Forelimb muscle (tissue), 1 donor: ENCODE measurements around the gene IGFBP4. TPM values are rescaled to one million over a fixed set of nuclear protein-coding genes. Genes with fewer than 3 reads are reported as not detected.

Source experiments
- DNase-seq: peaks from one replicate; pipeline ENCODE4 v3.0.0-alpha.2; 2013; ENCODE audit warnings: low read depth
- polyA plus RNA-seq: library from polyadenylated mRNA; unstranded; fragments of 120-200 nt; gene quantifications from one replicate; pipeline ENCODE4 v1.2.1, GENCODE V29; 2013; ENCODE audit not compliant: insufficient read length

Gene IGFBP4
- polyA plus RNA-seq, 1 donor, result 225 TPM

DNA sequence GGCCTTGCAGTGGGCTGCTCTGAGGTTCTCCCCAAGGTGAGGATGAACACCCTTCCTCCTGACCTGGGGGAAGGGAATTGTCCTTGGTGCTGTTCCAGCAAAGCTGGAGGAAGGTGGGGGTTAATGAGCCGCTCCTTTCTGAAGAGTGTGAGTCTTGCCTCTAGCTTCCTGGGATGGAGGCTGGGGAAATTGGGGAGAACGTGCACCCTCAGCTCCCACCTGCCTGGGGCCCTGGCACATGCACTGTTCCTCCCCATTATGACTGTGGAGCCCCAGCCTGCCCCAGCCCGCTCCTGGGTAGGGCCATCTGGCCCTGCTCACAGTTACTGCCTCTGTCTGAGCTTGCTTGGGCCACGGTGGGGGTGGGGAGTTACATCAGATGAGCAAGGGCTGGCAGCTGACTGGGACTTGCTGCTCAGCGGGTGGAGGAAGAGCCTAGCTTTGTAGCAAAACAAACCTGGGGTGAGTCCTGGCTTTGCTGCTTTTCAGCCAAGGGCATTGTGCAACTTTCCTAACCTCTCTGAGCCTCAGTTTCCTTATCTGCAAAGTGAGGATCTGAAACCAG, 47.1 kb downstream of the IGFBP4 start:
- no peak for DNase-seq

- DNase-seq, result no peak
Observed at GRCh38 chr17:40490982-40491381, 47.7 kb downstream of the IGFBP4 start.

DNA sequence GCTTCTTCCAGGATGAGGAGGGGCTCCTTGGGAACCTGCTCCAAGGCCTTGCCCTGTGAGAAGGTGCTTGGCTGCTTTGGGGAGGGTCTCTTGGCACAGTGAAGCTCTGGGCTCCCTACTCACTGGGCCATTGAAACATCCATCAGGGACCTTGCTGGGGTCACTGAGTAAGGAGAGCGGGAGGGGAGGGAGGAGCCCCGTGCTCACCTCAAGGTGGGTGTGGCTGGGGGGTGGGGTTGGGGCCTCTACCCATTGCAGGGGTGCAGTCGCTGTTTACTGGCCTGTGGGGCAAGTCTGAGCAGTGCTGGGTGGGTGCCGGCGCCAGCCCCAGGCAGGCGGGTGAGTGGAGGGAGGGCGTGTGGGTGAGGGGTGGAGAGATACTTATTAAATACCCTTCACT, 48.2 kb downstream of the IGFBP4 start:
- no peak for DNase-seq

- no peak for DNase-seq
Observed at GRCh38 chr17:40493697-40494096, 50.4 kb downstream of the IGFBP4 start.

DNA sequence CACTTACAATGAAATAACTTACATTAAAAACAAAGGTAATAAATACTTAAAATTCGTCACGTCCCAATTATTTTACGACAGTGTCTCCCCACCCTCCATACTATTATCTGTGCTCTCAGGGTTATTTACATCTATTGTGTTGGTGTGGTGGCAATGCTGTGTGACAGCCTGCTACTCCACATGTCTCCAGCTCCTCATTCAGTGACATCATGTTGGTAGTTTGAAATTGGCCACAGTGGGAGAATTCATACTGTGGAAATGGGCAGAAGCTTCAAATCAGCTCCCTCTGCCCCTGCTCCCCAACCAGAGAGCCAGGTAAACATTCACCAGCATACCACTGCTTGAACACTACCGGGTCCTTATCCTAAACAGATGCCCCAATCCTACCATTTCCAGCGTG, 51.9 kb downstream of the IGFBP4 start:
- DNase-seq, result no peak

- DNase-seq, result no peak
Observed at GRCh38 chr17:40496170-40496569, 52.9 kb downstream of the IGFBP4 start.

- DNase-seq, result no peak
Observed at GRCh38 chr17:40496634-40497420, 53.6 kb downstream of the IGFBP4 start.

GRCh38 chr17:40497695-40498094, 54.4 kb downstream of the IGFBP4 start:
- no peak for DNase-seq

GRCh38 chr17:40498281-40499084, 55.2 kb downstream of the IGFBP4 start:
- no peak for DNase-seq

DNA sequence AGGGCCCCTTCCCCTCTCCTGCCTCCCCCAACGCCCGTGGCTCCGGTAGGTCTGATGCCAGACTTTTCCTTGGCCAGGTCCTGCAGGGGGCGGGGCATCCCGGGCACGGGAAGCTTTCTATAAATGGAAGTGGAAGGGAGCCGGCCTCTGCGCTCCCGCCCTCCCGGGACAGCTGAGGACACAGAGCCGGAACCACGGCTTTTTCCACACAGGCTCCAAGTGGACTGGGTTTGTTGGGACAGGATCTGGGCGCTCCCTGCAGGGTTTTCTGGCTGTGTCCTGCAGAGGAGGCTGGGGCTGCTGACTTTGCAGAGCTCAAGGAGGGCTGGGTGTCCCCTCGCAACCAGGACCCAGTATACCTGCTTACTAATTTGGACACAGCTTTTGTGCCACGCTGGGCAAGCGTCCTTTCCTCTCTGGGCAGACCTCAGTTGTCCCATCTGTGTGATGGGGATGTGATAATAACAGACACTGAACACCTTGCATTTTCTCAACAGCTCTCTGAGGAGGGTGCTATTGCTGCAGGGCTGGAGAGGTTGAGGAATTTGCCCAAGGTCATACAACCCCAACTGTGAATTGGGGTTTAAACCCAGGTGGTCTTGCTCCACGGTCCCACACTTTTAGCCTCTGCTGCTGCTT, 56.4 kb downstream of the IGFBP4 start:
- DNase-seq, result no peak

DNA sequence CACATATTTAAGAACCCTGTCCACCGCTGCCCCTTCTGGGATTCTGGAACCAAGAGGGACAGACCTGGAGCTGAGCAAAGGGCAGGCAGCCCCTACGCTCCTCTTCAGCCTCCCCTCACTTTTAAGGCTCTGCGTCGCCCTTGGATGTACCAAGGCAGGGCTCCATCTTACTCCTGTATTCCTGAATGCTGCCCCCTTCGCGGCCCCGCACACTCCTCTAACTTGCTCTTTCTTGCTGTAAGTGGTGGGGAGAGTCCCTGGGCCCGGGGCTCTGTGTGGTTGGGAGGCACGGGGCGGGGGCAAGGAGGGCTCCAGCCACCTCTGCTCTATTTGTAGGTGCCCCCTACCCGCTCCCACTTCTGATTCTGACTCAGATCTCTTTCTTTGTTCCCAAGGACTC, 56.9 kb downstream of the IGFBP4 start:
- DNase-seq, result no peak

- DNase-seq, result no peak
Observed at GRCh38 chr17:40500709-40501108, 57.5 kb downstream of the IGFBP4 start.

GRCh38 chr17:40501499-40501911, 58.3 kb downstream of the IGFBP4 start, which contains the start of gene TNS4:
Gene TNS4 (minus strand): TSS chr17:40501623. CDS start chr17:40496425, 5,198 bp downstream.
- no peak for DNase-seq

DNA sequence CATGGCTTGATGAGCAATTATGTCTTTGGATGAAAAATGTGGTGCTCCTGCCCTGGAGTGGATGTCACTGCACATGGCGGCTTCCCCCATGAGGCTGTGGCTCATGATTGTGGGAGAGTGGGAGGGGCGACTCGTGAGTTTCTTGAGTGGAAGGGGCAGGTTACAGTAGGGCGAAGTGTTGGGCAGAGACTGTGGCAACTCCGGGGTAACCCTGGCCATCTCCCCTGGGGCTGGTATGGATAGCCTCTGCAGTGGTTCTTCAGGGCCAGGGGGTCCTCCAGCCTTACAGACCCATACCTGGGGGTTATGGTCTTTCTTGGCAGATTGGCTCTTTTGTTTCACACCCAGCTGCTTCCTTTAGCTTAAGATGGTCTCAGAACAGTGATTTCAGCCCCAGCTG, 59.5 kb downstream of the IGFBP4 start:
- DNase-seq, result no peak

DNA sequence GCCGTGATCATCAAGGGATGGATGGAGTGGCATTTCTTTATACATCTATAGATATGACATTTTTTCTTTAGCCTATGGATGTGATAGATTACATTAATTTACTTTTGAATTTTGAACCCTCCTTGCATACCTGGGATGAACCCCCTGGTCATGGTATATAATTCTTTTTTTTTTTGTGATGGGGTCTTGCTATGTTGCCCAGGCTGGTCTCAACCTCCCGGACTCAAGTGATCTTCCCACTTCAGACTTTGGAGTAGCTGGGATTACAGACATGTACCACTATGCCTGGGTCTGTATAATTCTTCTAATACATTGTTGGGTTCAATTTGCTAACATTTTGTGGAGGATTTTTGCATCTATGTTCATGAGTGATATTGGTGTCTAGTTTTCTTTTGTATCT, 59.9 kb downstream of the IGFBP4 start:
- DNase-seq, result no peak

GRCh38 chr17:40506786-40507185, 63.5 kb downstream of the IGFBP4 start:
- no peak for DNase-seq

Other genes with a start within 250 kb of the IGFBP4 start
- gene WIPF2, start 224.1 kb upstream of the IGFBP4 start, polyA plus RNA-seq, result 15.4 TPM
- gene CDC6, start 155.6 kb upstream of the IGFBP4 start, polyA plus RNA-seq, result 7.1 TPM
- gene RARA, start 134.3 kb upstream of the IGFBP4 start, polyA plus RNA-seq, result 59.0 TPM
- 0.70 TPM for gene GJD3, start 78.7 kb upstream of the IGFBP4 start, polyA plus RNA-seq
- 53.9 TPM for gene TOP2A, start 25.6 kb upstream of the IGFBP4 start, polyA plus RNA-seq
- not detected for gene TNS4, start 58.2 kb downstream of the IGFBP4 start, polyA plus RNA-seq
- gene CCR7, start 122.0 kb downstream of the IGFBP4 start, polyA plus RNA-seq, result 0.39 TPM
- 115 TPM for gene SMARCE1, start 204.4 kb downstream of the IGFBP4 start, polyA plus RNA-seq
- gene KRT222, start 221.7 kb downstream of the IGFBP4 start, polyA plus RNA-seq, result 0.13 TPM